ENCODE data around the gene PLEKHA5. TPM values are rescaled to one million over a fixed set of nuclear protein-coding genes. Genes with fewer than 3 reads are reported as not detected.

Gene PLEKHA5
- total RNA-seq, 1 donor from 2014 or later, result 10.9 TPM

- DNase-seq (ENCODE audit: low spot score), result no peak
These were observed 100.8 kb downstream of the PLEKHA5 start for GRCh38 chr12:19230299-19230866.

GRCh38 chr12:19230896-19231295 is 101.4 kb downstream of the PLEKHA5 start:
- no peak for DNase-seq (ENCODE audit: low spot score)

- no peak for DNase-seq (ENCODE audit: low spot score)
These were observed 104.7 kb downstream of the PLEKHA5 start for GRCh38 chr12:19234171-19234704.

GRCh38 chr12:19234981-19235871 is 105.7 kb downstream of the PLEKHA5 start:
- DNase-seq (ENCODE audit: low spot score), result no peak

GRCh38 chr12:19236656-19237055 is 107.1 kb downstream of the PLEKHA5 start:
- DNase-seq (ENCODE audit: low spot score), result no peak

- no peak for DNase-seq (ENCODE audit: low spot score)
These were observed 109.0 kb downstream of the PLEKHA5 start for GRCh38 chr12:19238540-19238939.

GRCh38 chr12:19239102-19239501 is 109.6 kb downstream of the PLEKHA5 start:
- DNase-seq (ENCODE audit: low spot score), result no peak

GRCh38 chr12:19239616-19240234 is 110.2 kb downstream of the PLEKHA5 start:
- DNase-seq (ENCODE audit: low spot score), result no peak

GRCh38 chr12:19242581-19242980 is 113.0 kb downstream of the PLEKHA5 start:
- no peak for DNase-seq (ENCODE audit: low spot score)

- no peak for DNase-seq (ENCODE audit: low spot score)
These were observed 114.0 kb downstream of the PLEKHA5 start for GRCh38 chr12:19243551-19243950.

- no peak for DNase-seq (ENCODE audit: low spot score)
These were observed 114.8 kb downstream of the PLEKHA5 start for GRCh38 chr12:19244312-19244711.

GRCh38 chr12:19245106-19245505 is 115.6 kb downstream of the PLEKHA5 start:
- DNase-seq (ENCODE audit: low spot score), result no peak

GRCh38 chr12:19245666-19246065 is 116.1 kb downstream of the PLEKHA5 start:
- no peak for DNase-seq (ENCODE audit: low spot score)

GRCh38 chr12:19246933-19247332 is 117.4 kb downstream of the PLEKHA5 start:
- no peak for DNase-seq (ENCODE audit: low spot score)

- DNase-seq (ENCODE audit: low spot score), result no peak
These were observed 119.5 kb downstream of the PLEKHA5 start for GRCh38 chr12:19248929-19249602.

- no peak for DNase-seq (ENCODE audit: low spot score)
These were observed 122.1 kb downstream of the PLEKHA5 start for GRCh38 chr12:19251481-19252132.

- no peak for DNase-seq (ENCODE audit: low spot score)
These were observed 130.6 kb downstream of the PLEKHA5 start for GRCh38 chr12:19260135-19260534.

- DNase-seq (ENCODE audit: low spot score), result no peak
These were observed 132.2 kb downstream of the PLEKHA5 start for GRCh38 chr12:19261773-19262172.

GRCh38 chr12:19263672-19264071 is 134.1 kb downstream of the PLEKHA5 start:
- no peak for DNase-seq (ENCODE audit: low spot score)

GRCh38 chr12:19273482-19274330 is 144.2 kb downstream of the PLEKHA5 start:
- no peak for DNase-seq (ENCODE audit: low spot score)
